Keratinocyte (primary cell): Measurements from ENCODE around the gene DCAF8L1. TPM values are rescaled to one million over a fixed set of nuclear protein-coding genes. Genes with fewer than 3 reads are reported as not detected.

Experiments
- DNase-seq: peaks from one replicate; pipeline ENCODE4 v3.0.0-alpha.2; 2011; ENCODE audit warnings: low read depth, missing footprints, low spot score
- FAIRE-seq: peaks from 2 replicates; lab custom pipeline; 2011; peaks lifted over from hg19 to GRCh38; lab: Jason Lieb, UNC
- H2AFZ ChIP-seq: 2 replicates; pipeline ENCODE4 v1.6.0; 2012; ENCODE audit warnings: low read length, control low read depth, inconsistent platforms; ENCODE audit not compliant: control insufficient read depth
- H3K27ac ChIP-seq: 2 replicates; pipeline ENCODE4 v1.5.1; 2011; ENCODE audit warnings: low read length; ENCODE audit not compliant: control insufficient read depth, insufficient read depth
- H3K27me3 ChIP-seq: 3 replicates; pipeline ENCODE4 v1.6.0; 2011; ENCODE audit warnings: low read length; ENCODE audit not compliant: control insufficient read depth, insufficient read depth; ENCODE audit errors: extremely low read depth
- H3K36me3 ChIP-seq, 2 experiments: 2 replicates in 1 of 2; 3 replicates in 1 of 2; pipeline ENCODE4 v1.5.1; 2011; ENCODE audit warnings: low read length in 2 of 2, mild to moderate bottlenecking in 1 of 2; ENCODE audit not compliant: control insufficient read depth in 2 of 2, insufficient read depth in 2 of 2; ENCODE audit errors: extremely low read depth in 1 of 2
- H3K4me1 ChIP-seq: 3 replicates; pipeline ENCODE4 v1.5.1; 2011; ENCODE audit warnings: low read length; ENCODE audit not compliant: control insufficient read depth, insufficient read depth; ENCODE audit errors: extremely low read depth
- H3K4me2 ChIP-seq: 3 replicates; pipeline ENCODE4 v1.6.0; 2011; ENCODE audit warnings: low read depth, low read length; ENCODE audit not compliant: control insufficient read depth, insufficient read depth; ENCODE audit errors: extremely low read depth
- H3K4me3 ChIP-seq, 3 experiments: fragments of 200-600 bp in 1 of 3; sonication (generic) in 1 of 3; 2 replicates in 2 of 3; 3 replicates in 1 of 3; pipeline ENCODE4 v1.5.1; 2011 to 2016; ENCODE audit warnings: low read length in 3 of 3, mild to moderate bottlenecking in 3 of 3, control low read depth in 2 of 3, inconsistent platforms in 1 of 3, low read depth in 1 of 3, mixed read lengths in 1 of 3, mixed run types in 1 of 3, moderate library complexity in 1 of 3; ENCODE audit not compliant: control insufficient read depth in 2 of 3, insufficient read depth in 2 of 3; ENCODE audit errors: extremely low read depth in 1 of 3
- H3K79me2 ChIP-seq: 2 replicates; pipeline ENCODE4 v1.6.0; 2012; ENCODE audit warnings: low read length; ENCODE audit not compliant: control insufficient read depth, insufficient read depth
- H3K9ac ChIP-seq: 3 replicates; pipeline ENCODE4 v1.6.0; 2011; ENCODE audit warnings: low read length; ENCODE audit not compliant: control insufficient read depth, insufficient read depth; ENCODE audit errors: extremely low read depth
- H3K9me1 ChIP-seq: 3 replicates; pipeline ENCODE4 v1.6.0; 2011; ENCODE audit warnings: low read length; ENCODE audit not compliant: control insufficient read depth, insufficient read depth; ENCODE audit errors: extremely low read depth
- H3K9me3 ChIP-seq: 2 replicates; pipeline ENCODE4 v1.5.1; 2012; ENCODE audit warnings: low read depth, low read length; ENCODE audit not compliant: control insufficient read depth
- H4K20me1 ChIP-seq: 3 replicates; pipeline ENCODE4 v1.6.0; 2011; ENCODE audit warnings: low read length; ENCODE audit not compliant: control insufficient read depth, insufficient read depth; ENCODE audit errors: extremely low read depth
- EZH2 ChIP-seq: IDR thresholded peaks from one replicate; pipeline ENCODE4 v1.6.1; 2012; ENCODE audit warnings: inconsistent platforms, mild to moderate bottlenecking, low read length, moderate library complexity
- dilution Hi-C: fragments of 300-500 bp; cut with MboI; formaldehyde crosslinking; loops from one replicate; pipeline ENCODE4 v1.7.0; 2020; ENCODE audit warnings: low sequenced_read_pairs; ENCODE audit not compliant: extremely low pct_ligation_motif_present
- polyA plus RNA-seq, 5 experiments: library from polyadenylated mRNA; depleted of rRNA in 3 of 5; stranded (reverse) in 3 of 5; stranded (forward) in 1 of 5; unstranded in 1 of 5; fragments of >200 nt; gene quantifications; 1 replicate in 1 of 5; 2 replicates in 3 of 5; 3 replicates in 1 of 5; pipeline versions ENCODE4 v1.2.1 to v1.2.3, GENCODE V29; 2011 to 2012; ENCODE audit warnings: missing spikeins in 2 of 5, low read depth in 1 of 5, low replicate concordance in 1 of 5
- TF ChIP-seq, protein P1 (sequence below), 3 experiments: IDR thresholded peaks in 1 of 3; conservative IDR thresholded peaks in 1 of 3; optimal IDR thresholded peaks in 1 of 3; 2 replicates in 2 of 3; 3 replicates in 1 of 3; pipeline versions ENCODE3 to v1.5.1; 2011; ENCODE audit warnings: low read length in 3 of 3, mild to moderate bottlenecking in 3 of 3, moderate library complexity in 2 of 3, control low read depth in 1 of 3, inconsistent platforms in 1 of 3; ENCODE audit not compliant: insufficient read depth in 2 of 3; ENCODE audit errors: extremely low read depth in 1 of 3

Gene DCAF8L1
- polyA plus RNA-seq, 1 donor (not counting 4 experiments of a cell fraction or from before 2014, with no cell fraction given), result not detected

DNA sequence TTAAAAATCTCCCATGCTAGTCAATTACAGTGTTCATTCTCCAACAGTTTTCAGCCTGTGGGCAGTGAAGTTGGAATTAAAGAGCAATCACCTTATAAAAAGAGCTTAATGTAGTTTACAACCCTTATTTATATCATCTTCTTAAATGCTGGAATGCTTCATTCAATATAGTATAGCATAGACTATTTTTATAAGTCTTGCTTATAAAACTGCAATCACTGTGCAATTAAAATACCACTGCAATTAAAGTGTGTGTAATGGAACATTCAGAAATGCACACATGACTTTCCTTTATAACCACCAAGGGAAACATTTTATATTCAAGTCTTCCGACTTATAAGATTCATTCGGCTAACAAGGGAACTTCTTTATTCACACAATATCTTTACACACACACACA lies 16.4 kb upstream of the DCAF8L1 start:
- Histone ChIP-seq H3K4me3 (no peak overlapping the region), H3K4me2 (no peak overlapping the region), H3K36me3 (no peaks in the 10 kb centered on the region), H3K27me3 (no peaks in the 10 kb centered on the region), H2AFZ (no peak overlapping the region), H3K9ac (no peak overlapping the region), H3K4me1 (peaks cover 6% of the 10 kb centered on the region), H3K9me1 (no peaks in the 10 kb centered on the region), H3K79me2 (no peaks in the 10 kb centered on the region), H3K27ac (no peak overlapping the region), H4K20me1 (no peaks in the 10 kb centered on the region), H3K9me3 (no peaks in the 10 kb centered on the region)
- FAIRE-seq (no peak), DNase-seq (no peak)
- no peak for TF ChIP-seq EZH2
- TF ChIP-seq, protein P1, sequence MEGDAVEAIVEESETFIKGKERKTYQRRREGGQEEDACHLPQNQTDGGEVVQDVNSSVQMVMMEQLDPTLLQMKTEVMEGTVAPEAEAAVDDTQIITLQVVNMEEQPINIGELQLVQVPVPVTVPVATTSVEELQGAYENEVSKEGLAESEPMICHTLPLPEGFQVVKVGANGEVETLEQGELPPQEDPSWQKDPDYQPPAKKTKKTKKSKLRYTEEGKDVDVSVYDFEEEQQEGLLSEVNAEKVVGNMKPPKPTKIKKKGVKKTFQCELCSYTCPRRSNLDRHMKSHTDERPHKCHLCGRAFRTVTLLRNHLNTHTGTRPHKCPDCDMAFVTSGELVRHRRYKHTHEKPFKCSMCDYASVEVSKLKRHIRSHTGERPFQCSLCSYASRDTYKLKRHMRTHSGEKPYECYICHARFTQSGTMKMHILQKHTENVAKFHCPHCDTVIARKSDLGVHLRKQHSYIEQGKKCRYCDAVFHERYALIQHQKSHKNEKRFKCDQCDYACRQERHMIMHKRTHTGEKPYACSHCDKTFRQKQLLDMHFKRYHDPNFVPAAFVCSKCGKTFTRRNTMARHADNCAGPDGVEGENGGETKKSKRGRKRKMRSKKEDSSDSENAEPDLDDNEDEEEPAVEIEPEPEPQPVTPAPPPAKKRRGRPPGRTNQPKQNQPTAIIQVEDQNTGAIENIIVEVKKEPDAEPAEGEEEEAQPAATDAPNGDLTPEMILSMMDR (optimal IDR thresholded peaks at IDR 0.05 in 1 of 3, IDR thresholded peaks at IDR 0.05 in 1 of 3, conservative IDR thresholded peaks at IDR 0.05 in 1 of 3; ENCODE audit: extremely low read depth in 1 of 3, insufficient read depth in 2 of 3, low read length in 3 of 3), result no peak
- dilution Hi-C loops, result no loop called here

DNA sequence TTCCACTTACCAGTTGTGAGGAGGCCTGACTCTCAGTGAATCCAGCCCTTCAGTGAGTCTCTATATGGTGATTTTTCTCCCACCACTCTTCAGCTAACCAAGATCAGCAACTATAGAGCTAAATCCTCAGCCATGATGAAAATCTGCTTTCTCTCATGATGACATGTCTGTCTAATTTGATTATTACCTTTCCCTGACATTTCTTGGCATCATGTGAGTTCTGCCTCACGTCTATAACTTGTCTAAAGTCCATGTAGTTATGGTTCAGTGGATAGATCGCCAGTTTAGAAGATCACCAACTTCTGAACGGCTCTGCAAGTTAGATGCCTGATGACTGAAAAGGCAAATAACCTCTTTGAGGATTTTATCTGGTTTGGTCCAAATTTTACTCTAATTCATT lies 14.9 kb upstream of the DCAF8L1 start:
- dilution Hi-C loops, result no loop called here
- Histone ChIP-seq H3K4me3 (no peak overlapping the region), H3K4me2 (no peak overlapping the region), H3K27me3 (no peaks in the 10 kb centered on the region), H3K9me3 (no peaks in the 10 kb centered on the region), H4K20me1 (no peaks in the 10 kb centered on the region), H3K36me3 (no peaks in the 10 kb centered on the region), H3K9me1 (no peaks in the 10 kb centered on the region), H3K9ac (no peak overlapping the region), H2AFZ (peak overlapping the region; percentile 48), H3K79me2 (no peaks in the 10 kb centered on the region), H3K4me1 (peaks cover 6% of the 10 kb centered on the region), H3K27ac (no peak overlapping the region)
- DNase-seq (no peak), FAIRE-seq (no peak)
- TF ChIP-seq EZH2, result no peak
- TF ChIP-seq, protein P1 (optimal IDR thresholded peaks at IDR 0.05 in 1 of 3, IDR thresholded peaks at IDR 0.05 in 1 of 3, conservative IDR thresholded peaks at IDR 0.05 in 1 of 3; ENCODE audit: extremely low read depth in 1 of 3, insufficient read depth in 2 of 3, low read length in 3 of 3), result no peak
